ENCODE measurements around the gene STARD8. TPM values are rescaled to one million over a fixed set of nuclear protein-coding genes. Genes with fewer than 3 reads are reported as not detected.

The STARD8 gene
- total RNA-seq, 1 experiment from 2014 or later, result 0.45 TPM

DNA sequence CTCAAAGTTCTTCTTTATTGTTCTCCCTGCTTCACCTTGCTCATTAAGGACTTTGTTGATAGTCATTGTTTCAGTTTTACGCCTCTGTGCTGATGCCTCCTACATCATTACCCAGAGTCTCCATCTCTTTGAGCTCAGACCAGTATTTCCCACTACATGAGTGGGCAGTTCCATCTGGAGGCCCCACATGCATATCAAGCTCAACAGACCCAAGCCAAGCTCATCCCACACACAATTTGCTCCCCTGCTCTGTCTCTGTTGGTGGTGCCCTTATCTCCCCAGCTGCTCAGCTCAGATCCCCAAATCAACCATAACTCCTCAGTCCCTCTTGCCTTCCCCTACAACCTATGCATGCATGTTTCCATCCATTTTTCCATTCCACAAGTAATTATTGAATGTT lies 96.3 kb downstream of the STARD8 start:
- Mint-ChIP-seq H3K4me1 (ENCODE audit: low read depth, unreplicated experiment) (no peaks in the 10 kb centered on the region), H3K27me3 (ENCODE audit: unreplicated experiment) (peaks cover 40% of the 10 kb centered on the region), H3K36me3 (ENCODE audit: insufficient read depth, unreplicated experiment) (no peaks in the 10 kb centered on the region), H3K4me3 (ENCODE audit: low read depth, unreplicated experiment) (no peak overlapping the region), H3K27ac (ENCODE audit: unreplicated experiment) (no peak overlapping the region), H3K9me3 (ENCODE audit: low read depth, unreplicated experiment) (no peaks in the 10 kb centered on the region)
- no TSS peak for BruUV-seq (replicated peaks)
- DNase-seq, result no peak
- intact Hi-C loops (cut with micrococcal nuclease; ENCODE audit: unreplicated experiment), result no loop called here
- no peak for TF ChIP-seq CTCF (IDR thresholded peaks at IDR 0.05; ENCODE audit: unreplicated experiment)
- CTCF ChIA-PET, result no interaction called here

- Mint-ChIP-seq H3K4me3 (ENCODE audit: low read depth, unreplicated experiment) (no peak overlapping the region), H3K9me3 (ENCODE audit: low read depth, unreplicated experiment) (no peaks in the 10 kb centered on the region), H3K4me1 (ENCODE audit: low read depth, unreplicated experiment) (no peaks in the 10 kb centered on the region), H3K27ac (ENCODE audit: unreplicated experiment) (no peak overlapping the region), H3K36me3 (ENCODE audit: insufficient read depth, unreplicated experiment) (no peaks in the 10 kb centered on the region), H3K27me3 (ENCODE audit: unreplicated experiment) (peaks cover 47% of the 10 kb centered on the region)
- BruUV-seq (replicated peaks), result no TSS peak
- CTCF ChIA-PET, result no interaction called here
- intact Hi-C loops (cut with micrococcal nuclease; ENCODE audit: unreplicated experiment), result no loop called here
- TF ChIP-seq CTCF (IDR thresholded peaks at IDR 0.05; ENCODE audit: unreplicated experiment), result no peak
- no peak for DNase-seq
These were observed 99.5 kb downstream of the STARD8 start for GRCh38 chrX:68746988-68747387.

- Mint-ChIP-seq H3K4me3 (ENCODE audit: low read depth, unreplicated experiment) (no peak overlapping the region), H3K9me3 (ENCODE audit: low read depth, unreplicated experiment) (no peaks in the 10 kb centered on the region), H3K27ac (ENCODE audit: unreplicated experiment) (no peak overlapping the region), H3K36me3 (ENCODE audit: insufficient read depth, unreplicated experiment) (no peaks in the 10 kb centered on the region), H3K4me1 (ENCODE audit: low read depth, unreplicated experiment) (no peaks in the 10 kb centered on the region), H3K27me3 (ENCODE audit: unreplicated experiment) (peaks cover 46% of the 10 kb centered on the region)
- TF ChIP-seq CTCF (IDR thresholded peaks at IDR 0.05; ENCODE audit: unreplicated experiment), result no peak
- no TSS peak for BruUV-seq (replicated peaks)
- DNase-seq, result no peak
- intact Hi-C loops (cut with micrococcal nuclease; ENCODE audit: unreplicated experiment), result no loop called here
- CTCF ChIA-PET, result no interaction called here
These were observed 100.6 kb downstream of the STARD8 start for GRCh38 chrX:68748030-68748429.

GRCh38 chrX:68749426-68749825 lies 102.0 kb downstream of the STARD8 start:
- TF ChIP-seq CTCF (IDR thresholded peaks at IDR 0.05; ENCODE audit: unreplicated experiment), result no peak
- no TSS peak for BruUV-seq (replicated peaks)
- no peak overlapping the region for H3K4me3 Mint-ChIP-seq (ENCODE audit: low read depth, unreplicated experiment)

GRCh38 chrX:68750316-68750715 lies 102.8 kb downstream of the STARD8 start:
- no peaks in the 10 kb centered on the region for H3K36me3 Mint-ChIP-seq (ENCODE audit: insufficient read depth, unreplicated experiment)
- no peak for DNase-seq
- H3K4me3 Mint-ChIP-seq (ENCODE audit: low read depth, unreplicated experiment), result no peak overlapping the region
- no peaks in the 10 kb centered on the region for H3K9me3 Mint-ChIP-seq (ENCODE audit: low read depth, unreplicated experiment)
- H3K27me3 Mint-ChIP-seq (ENCODE audit: unreplicated experiment), result peaks cover 47% of the 10 kb centered on the region
- no TSS peak for BruUV-seq (replicated peaks)
- H3K4me1 Mint-ChIP-seq (ENCODE audit: low read depth, unreplicated experiment), result no peaks in the 10 kb centered on the region
- TF ChIP-seq CTCF (IDR thresholded peaks at IDR 0.05; ENCODE audit: unreplicated experiment), result no peak
- H3K27ac Mint-ChIP-seq (ENCODE audit: unreplicated experiment), result no peak overlapping the region
- intact Hi-C loops (cut with micrococcal nuclease; ENCODE audit: unreplicated experiment), result no loop called here
- CTCF ChIA-PET, result no interaction called here

More at GRCh38 chrX:68749426-68749825, 102.0 kb downstream of the STARD8 start:
- H3K27me3 Mint-ChIP-seq (ENCODE audit: unreplicated experiment), result peaks cover 46% of the 10 kb centered on the region
- DNase-seq, result no peak
- H3K27ac Mint-ChIP-seq (ENCODE audit: unreplicated experiment), result no peak overlapping the region
- no peaks in the 10 kb centered on the region for H3K9me3 Mint-ChIP-seq (ENCODE audit: low read depth, unreplicated experiment)
- no peaks in the 10 kb centered on the region for H3K36me3 Mint-ChIP-seq (ENCODE audit: insufficient read depth, unreplicated experiment)
- CTCF ChIA-PET, result no interaction called here
- no peaks in the 10 kb centered on the region for H3K4me1 Mint-ChIP-seq (ENCODE audit: low read depth, unreplicated experiment)
- intact Hi-C loops (cut with micrococcal nuclease; ENCODE audit: unreplicated experiment), result no loop called here
